Left colon (tissue), 2 donors: Measurements from ENCODE around the gene TIMM50. TPM values are rescaled to one million over a fixed set of nuclear protein-coding genes. Genes with fewer than 3 reads are reported as not detected.

ENCODE experiments used
- ATAC-seq: fragments of 200-7000 bp; cut with Tn5 transposase; one replicate; pipeline ENCODE4 v1.9.1; 2020; ENCODE audit warnings: mild to moderate bottlenecking, moderate library complexity
- DNase-seq, 2 donors: peaks; one replicate each; pipeline ENCODE4 v3.0.0-alpha.2; 2020
- intact Hi-C, 2 donors: fragments of 100-400 bp; cut with DNase I in 1 of 2; cut with micrococcal nuclease in 1 of 2; formaldehyde crosslinking; loops; one replicate each; pipeline versions ENCODE4 v1.11.2 to v1.14.0; 2022; cut with DNase I, micrococcal nuclease
- total RNA-seq, 2 donors: library from RNA; stranded (reverse); fragmentation: NEBNext Ultra II Directional; extraction: Animal tissue kit (Norgen Biotek cat#: 25700); gene quantifications; one replicate each; pipeline ENCODE4 v1.2.1, GENCODE V29; 2021
- donor health status: DM: no; HTN: no; CAD: no.
- donor health status: DM: yes; HTN: yes; CAD: no.

Gene TIMM50
- total RNA-seq, 2 donors from 2014 or later, result 40.8 to 47.8 TPM

DNA sequence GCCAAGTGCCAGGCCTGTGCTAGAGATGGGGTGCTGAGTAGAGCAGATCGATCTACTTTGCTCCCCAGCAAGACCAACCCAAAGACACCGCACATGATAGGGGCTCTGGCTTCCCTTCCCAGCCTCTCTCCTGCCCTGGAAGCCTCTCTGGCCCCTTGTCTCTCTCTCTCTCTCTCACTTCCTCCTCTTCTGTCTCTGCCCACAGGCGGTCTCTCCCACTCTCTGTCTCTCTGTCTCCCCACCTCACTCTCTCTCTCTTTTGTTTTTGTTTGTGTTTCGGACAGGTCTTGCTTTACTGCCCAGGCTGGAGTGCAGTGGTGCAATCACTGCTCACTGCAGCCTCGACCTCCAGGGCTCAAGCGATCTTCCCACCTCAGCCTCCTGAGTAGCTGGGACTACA, 35.6 kb downstream of the TIMM50 start:
- DNase-seq (no peak), ATAC-seq (no peak)
- intact Hi-C loops, result no loop called here

DNA sequence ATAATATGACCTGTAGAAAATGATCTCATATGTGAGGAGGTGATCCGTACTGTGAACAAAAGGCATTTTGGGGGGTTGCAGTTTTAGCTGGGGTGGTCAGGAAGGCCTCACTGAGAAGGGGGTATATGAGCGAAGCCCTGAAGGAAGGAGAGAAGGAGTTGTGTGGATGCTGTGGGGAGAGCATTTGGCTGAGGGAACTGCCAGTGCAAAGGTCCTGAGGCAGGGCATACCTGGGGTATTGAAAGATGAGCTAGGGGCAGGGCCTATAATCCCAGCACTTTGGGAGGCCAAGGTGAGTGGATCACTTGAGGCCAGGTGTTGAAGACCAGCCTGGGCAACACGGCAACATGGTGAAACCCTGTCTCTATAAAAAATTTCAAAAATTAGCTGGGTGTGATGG, 36.8 kb downstream of the TIMM50 start:
- ATAC-seq (no peak), DNase-seq (no peak)
- intact Hi-C loops, result no loop called here

DNA sequence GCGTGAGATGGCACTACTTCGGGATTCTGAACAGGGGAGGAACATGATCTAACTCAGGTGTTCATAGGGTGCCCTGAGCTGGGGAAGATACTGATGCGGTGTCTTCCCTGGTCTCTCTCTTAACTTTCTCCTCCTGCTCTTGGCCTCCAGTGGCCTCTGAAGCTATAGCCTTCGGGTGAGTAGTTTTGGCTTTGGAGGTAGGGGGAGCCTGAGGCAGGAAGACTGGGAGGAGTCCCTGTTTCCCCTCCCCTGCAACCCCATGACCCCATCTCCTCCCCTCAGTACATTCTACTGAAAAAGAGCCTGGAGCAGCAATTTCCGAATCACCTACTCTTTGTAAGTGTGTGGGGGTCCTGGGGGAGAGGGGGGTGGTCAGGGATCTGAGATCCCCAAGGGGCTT, 37.8 kb downstream of the TIMM50 start:
- intact Hi-C loops, result no loop called here
- ATAC-seq (no peak), DNase-seq (no peak)

DNA sequence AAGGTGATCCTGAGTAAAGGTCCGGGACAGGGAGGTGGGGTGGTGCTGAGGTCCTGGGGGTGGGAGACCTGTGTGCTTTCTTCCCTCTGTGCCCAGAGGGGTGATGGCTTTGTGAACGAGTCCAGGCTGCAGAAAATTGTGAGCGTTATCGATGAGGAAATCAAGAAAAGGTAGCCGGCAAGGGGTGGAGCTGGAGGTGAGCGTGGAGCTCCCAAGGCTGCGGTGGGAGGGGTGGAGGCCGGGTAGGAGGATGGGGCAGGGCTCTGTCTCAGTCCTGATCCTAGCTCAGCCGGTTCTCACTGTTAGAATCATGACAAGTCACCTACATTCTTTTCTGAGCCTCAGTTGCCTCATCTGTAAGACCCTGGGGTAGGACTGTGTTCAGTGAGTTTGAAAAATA, 38.3 kb downstream of the TIMM50 start:
- intact Hi-C loops, result no loop called here
- DNase-seq (no peak), ATAC-seq (no peak)

DNA sequence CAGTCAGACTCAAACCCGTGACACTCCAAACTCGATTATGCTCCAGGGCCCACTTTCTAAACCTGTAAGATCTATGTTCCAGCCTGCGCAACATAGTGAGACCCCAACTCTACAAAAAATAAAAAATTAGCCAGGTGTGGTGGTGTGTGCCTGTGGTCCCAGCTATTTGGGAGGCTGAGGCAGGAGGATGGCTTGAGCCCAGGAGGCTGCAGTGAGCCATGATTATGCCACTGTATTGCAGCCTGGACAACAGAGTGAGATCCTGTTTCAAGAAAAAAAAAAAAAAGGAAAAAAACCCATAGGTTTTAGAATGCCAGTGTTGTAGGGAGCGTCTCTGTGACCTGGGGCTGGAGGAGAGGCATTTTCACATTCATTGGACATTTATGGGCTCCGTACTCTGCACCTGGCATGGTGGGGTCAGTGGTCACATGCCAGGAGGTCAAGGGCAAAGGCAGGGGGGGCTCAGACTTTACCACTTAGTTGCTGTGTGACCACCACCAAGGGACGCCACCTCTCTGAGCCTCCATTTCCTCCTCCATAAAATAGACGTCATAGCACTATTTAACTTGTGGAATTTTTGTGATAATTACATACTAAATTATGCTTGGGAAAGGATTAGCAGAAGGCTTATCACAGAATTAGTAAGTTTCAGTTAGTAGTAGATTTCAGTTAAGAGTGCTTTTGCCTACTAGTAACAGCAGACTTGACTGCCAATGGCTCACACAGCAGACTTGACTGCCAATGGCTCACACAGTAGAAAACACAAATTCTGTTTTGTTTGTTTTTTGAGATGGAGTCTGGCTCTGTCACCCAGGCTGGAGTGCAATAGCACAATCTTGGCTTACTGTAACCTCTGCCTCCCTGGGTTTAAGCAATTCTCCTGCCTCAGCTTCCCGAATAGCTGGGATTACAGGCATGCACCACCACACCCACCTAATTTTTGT, 40.2 kb downstream of the TIMM50 start:
- intact Hi-C loops, result no loop called here
- DNase-seq (no peak), ATAC-seq (no peak)

DNA sequence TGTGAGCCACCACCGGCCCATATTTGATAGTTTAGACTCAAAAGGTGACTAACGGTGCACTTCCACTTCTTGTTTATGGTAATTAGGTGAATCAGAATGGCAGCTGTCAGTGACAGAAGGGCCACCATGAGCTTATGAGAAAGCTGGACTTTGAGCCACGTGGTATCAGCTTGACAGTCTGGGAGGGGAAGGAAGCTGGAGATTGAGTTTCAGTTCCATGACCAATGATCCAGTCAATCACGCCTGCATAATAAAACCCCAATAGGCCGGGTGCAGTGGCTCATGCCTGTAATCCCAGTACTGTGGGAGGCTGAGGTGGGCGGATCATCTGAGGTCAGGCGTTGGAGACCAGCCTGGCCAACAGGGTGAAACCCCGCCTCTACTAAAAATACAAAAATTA, 43.9 kb downstream of the TIMM50 start:
- ATAC-seq (peak; percentile 72), DNase-seq (peak in 1 of 2 donors; percentile 50)
- intact Hi-C loops, result no loop called here

DNA sequence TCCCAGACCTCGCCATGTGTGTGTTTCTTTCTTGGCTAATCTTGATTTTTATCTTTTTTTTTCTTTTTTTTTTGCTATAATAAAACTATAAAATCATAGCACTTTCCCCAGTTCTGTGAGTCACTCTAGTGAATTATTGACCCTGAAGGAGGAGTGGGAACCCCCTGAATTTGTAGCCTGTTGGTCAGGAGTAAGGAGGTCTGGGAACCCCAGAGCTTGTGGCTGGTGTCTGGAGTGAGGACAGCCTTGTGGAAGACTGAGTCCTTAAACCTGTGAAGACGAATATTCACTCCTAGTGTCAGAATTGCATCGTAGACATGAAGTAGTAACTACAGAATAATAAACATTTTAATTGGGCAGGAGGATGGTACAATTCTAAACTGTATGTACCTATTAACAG, 44.6 kb downstream of the TIMM50 start:
- intact Hi-C loops, result no loop called here
- DNase-seq, result no peak
- no peak for ATAC-seq

DNA sequence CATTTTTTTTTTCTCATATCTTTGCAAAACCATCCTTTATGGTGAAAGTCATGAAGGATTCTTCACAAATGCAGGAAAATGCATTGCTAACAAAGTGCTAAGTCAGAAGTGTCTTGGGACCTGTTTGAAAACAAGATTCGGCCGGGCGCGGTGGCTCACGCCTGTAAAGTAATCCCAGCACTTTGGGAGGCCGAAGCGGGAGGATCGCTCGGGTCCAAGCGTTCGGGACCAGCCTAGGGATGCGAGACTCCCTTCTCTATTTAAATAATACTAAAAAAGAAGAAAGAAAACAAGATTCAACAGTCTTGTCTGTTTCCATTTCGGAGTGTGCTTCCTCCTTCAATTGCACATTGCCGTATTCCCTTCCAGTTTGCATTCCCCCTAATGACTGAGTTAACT, 51.2 kb downstream of the TIMM50 start:
- no peak for DNase-seq
- intact Hi-C loops, result loop anchor here in 1 of 2 donors (10.0 kb wide), 2 partner anchors 57 to 87 kb away; partner anchors contain the start of gene SUPT5H

DNA sequence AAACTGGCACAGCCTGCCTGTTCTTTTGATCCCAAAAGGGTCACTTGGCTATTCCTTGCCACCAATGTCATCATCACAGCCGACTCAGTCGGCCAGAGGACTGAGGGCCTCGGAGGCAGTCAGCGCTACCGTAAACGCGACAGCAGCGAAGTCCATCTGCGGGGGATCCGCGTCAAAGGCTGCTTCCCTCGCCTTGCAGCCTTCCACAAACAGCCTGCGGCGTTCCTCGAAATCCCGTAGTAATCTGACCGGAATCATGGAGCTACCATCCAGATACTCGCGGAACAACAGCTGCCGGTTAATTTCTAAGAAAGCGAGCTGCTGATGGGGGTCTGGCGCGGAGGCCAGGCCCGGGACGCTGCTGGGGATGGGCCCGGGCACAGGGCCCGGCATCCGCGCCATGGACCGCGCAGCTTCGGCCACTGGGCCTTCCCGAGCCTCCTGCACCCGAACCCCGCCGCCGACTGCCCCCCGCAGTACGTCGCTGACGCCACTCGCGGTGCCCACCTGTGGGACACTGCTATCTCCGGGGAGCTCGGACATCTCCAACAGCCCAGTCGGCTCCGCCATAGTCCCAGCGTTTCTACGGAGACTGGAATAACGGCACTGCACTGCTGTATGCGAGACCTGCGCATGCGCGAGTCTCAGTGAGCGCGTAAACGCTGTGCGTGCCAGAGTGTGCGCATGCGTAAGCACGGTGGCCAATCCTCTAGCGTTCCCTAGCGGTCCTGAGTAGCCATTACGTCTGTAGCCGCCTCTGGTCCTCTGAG, 51.8 kb downstream of the TIMM50 start, which contains the start of gene EID2B:
TSS of gene EID2B (minus strand) at position 620 of the 770 bp plus-strand sequence. CDS start at position 570, 50 bp downstream.
- intact Hi-C loops, result loop anchor here in 1 of 2 donors (10.0 kb wide), 2 partner anchors 58 to 88 kb away; partner anchors contain the start of gene SUPT5H
- ATAC-seq (peak; percentile 98), DNase-seq (peak; percentile 92 to 96)

More for the DNA sequence above, 51.2 kb downstream of the TIMM50 start:
- no peak for ATAC-seq

DNA sequence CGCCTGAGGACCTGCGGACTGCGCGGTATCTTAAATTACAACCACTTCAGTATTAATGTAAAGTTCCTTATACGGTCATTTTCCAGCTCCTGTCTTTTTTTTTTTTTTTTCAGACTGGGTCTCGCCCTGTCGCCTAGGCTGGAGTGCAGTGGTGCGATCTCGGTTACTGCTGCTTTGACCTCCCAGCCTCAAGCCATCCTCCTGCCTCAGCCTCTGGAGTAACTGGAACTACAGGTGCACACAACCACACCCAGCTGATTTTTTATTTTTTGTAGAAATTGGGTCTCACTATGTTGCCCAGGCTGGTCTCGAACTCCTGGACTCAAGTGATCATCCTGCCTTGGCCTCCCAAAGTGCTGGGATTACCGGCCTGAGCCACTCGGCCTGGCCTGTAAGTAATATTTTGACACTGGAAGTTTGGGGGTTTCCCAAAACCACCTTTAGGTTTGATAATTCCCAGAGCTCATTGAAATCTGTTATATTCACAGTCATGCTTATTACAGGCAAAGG, 52.4 kb downstream of the TIMM50 start:
- no peak for DNase-seq
- intact Hi-C loops, result loop anchor here in 1 of 2 donors (10.0 kb wide), 2 partner anchors 58 to 88 kb away; partner anchors contain the start of gene SUPT5H
- peak; percentile 14 for ATAC-seq

DNA sequence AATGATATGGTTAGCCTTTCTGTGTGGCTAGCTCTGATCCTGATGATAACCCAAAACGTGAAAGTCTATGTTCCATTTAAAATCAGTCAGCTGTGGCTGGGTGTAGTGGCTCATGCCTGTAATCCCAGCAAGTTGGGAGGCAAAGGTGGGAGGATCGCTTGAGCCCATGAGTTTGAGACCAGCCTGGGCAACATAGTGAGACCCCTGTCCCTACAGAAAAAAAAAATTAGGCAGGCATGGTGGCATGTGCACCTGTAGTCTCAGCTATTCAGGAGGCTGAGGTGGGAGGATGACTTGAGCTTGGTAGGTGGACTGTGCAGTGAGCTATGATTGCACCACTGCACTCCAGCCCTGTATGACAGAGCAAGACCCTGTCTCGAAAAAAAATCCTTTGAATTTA, 53.2 kb downstream of the TIMM50 start:
- intact Hi-C loops, result loop anchor here in 1 of 2 donors (10.0 kb wide), 2 partner anchors 59 to 89 kb away; partner anchors contain the start of gene SUPT5H
- no peak for DNase-seq
- no peak for ATAC-seq

DNA sequence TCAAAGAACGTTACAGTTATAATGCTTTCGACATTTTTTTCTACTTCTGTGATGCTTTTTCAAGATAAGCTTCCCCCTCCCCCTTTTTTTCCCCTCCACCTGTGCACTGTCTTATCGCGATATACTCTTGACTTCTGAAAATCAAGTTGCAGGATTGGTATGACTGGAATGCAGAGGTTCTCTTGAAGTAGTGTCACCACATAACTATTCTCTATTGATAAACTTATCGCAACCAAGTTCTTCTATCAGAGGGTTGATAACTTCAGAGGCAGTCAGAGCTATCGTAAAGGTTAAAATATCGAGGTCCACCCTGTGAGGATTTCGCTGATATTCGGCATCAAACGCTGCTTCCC, 58.5 kb downstream of the TIMM50 start:
- intact Hi-C loops, result loop anchor here in 1 of 2 donors (10.0 kb wide), 2 partner anchors 64 to 94 kb away; partner anchors contain the start of gene SUPT5H
- ATAC-seq (no peak), DNase-seq (no peak)

DNA sequence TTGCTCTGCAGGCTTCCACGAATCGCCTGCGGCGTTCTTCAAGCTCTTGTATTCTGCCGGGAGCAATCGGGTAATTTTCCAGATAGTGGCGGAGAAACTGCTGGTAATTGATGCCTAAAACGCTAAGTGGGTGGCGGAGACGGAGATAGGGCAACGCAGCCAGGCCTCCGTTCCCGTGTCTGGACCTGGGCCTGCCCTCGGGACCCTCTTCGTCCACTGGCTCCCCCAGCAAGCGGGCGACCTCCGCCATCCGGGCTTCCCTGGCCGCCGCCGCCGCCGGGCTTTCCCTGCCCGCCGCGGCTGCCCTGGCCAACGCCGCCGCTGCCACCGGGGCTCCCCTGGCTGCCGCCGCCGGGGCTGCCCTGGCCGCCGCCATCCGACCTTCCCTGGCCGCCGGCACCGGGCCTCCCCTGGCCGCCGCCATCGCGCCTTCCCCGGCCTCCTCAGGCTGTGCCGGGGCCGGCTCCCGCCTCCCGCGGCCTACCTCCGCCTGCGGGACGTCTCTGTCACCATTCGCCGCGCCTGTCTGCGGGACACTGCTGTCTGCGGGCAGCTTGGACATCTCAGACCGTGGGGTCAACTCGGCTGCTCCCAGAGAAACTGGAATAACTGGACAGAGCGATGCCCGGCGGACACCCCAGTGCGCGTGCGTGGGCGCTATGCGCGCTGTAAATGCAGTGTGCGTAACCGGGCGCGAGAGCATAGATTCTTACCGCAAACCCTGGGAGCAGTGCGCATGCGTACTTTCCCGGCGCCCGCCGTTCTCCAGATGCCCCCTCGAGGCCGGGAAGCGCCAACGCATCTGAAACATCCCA, 59.1 kb downstream of the TIMM50 start, which contains the start of gene EID2:
TSS of gene EID2 (minus strand) at position 644 of the 815 bp plus-strand sequence. CDS start at position 562, 82 bp downstream.
- DNase-seq (peak; percentile 93 to 97), ATAC-seq (peak; percentile 99)
- intact Hi-C loops, result loop anchor here in 1 of 2 donors (10.0 kb wide), 2 partner anchors 65 to 95 kb away; partner anchors contain the start of gene SUPT5H

DNA sequence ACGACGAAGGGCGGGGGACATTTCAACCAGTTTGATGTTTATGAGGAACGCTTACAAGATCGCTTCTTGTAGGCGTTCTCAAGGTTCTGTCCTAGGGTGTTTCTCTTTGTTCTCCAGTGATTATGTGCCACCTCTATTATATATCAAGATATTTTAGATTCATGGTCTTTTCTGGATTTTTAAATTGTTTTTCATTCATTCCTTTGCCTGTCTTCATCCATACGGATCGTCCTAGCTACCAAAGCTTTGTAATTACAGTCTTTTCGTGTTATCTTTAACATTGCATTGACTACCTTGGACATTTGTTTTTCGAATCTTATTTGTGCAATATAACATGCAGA, 59.7 kb downstream of the TIMM50 start:
- no peak for DNase-seq
- no peak for ATAC-seq
- intact Hi-C loops, result no loop called here
